Brain pericyte (primary cell): ENCODE results near the gene COMMD1.

Experiments used
- DNase-seq: peaks from one replicate; pipeline ENCODE4 v3.0.0-alpha.2; 2012; ENCODE audit warnings: low read depth, low spot score

Gene COMMD1

GRCh38 chr2:62175728-62176127 lies 270.3 kb downstream of the COMMD1 start:
- no peak for DNase-seq

DNA sequence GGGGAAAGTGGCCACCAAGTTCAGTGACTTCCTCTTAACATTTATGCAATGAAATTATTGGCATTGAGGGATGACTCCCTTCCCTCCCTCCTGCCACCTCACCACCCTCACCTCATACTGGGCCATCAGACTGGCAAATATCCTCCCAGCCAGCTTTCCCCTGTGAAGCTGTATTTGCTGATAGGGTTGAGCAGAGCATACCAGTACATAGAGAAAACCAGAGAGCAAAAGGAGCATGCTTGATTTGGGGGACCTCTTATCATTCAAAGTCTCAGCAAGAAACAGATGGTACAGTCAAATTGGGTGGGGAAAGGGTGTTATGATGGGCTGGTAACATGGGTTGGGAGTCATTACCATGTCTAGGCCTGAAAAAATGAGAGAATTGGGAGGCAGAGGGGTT lies 271.3 kb downstream of the COMMD1 start:
- DNase-seq = no peak

- no peak for DNase-seq
These were observed 272.0 kb downstream of the COMMD1 start for GRCh38 chr2:62177392-62178049.

DNA sequence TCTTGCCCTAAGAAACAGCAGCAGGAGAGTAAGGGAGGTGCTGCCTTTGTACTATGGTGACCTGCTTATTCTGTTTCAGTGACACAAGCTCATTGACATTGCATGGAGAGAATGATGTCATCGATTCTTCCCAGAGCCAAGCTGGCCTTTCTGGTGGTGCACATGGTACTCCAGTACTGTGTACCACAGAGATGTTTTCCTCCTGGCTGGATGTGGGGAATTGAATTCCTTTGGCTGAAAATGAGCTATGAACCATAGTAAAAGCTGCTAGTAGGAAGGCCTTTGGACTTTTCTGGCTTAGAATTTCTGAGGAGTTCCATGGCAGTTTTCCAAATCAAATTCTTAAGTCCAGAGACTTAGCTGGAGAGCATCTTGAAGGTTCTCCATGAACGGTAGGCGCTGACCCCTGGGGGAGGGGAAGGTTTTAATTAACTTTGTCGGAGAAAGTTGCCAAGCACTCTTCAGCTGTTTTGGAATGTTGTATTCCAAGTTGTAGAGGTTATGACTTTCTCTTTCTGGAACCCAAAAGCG lies 273.3 kb downstream of the COMMD1 start:
- DNase-seq = no peak

DNA sequence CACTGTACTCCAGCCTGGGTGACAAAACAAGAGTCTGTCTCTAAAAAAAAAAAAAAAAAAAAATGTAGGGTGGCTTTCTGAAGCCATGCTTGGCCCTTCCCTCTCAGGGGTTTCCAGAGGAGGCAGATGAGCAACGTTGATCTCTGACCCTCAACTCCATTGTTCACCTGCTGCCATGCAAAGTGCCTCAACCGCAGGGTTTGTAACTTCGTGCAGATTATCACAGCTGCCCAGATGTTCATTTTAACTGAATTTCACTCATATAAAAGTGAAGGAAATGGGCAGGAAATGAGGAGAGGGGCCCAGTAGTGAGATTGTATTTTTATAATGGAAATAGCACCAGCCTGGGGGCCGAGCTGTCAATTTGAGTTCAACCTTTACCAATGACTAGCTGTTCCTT lies 275.5 kb downstream of the COMMD1 start:
- no peak for DNase-seq

GRCh38 chr2:62181843-62182242 lies 276.4 kb downstream of the COMMD1 start:
- no peak for DNase-seq

DNA sequence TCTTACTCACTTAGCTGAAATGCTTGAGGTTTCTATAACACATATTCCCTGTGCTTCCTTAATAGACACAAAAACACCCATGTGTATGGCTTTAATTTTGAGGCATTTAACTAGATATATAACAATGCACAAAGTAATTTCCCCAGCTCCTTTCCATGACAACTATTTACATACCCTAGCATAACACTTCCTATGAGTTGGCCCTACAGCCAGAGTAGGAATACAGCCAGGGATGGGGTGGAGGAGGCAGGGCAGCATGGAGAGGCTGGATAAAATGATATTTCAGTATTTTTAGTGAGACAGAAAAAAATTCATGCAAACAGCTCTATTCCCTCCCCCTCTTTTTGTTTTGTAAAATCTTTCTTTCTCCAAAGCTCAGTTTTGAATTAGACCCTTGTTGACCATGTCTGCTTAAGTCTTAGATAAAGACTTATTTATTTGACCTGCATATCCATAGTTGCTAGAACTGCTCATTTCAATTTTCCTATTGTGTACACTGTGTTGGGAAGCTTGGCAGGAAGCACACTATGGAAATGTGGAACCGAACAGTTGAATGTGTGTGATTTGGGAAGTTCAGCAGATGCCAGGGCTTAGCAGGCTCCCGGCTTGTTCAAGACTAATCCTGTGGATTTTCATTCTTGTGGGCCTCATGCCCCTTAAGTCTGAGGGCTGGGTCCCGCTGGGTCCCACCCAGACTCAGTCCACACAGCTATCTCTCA lies 279.2 kb downstream of the COMMD1 start:
- no peak for DNase-seq
